Middle frontal gyrus (tissue), 1 donor: ENCODE results near the gene RNF14.

Experiments
- DNase-seq: peaks from one replicate; pipeline ENCODE4 v3.0.0-alpha.2; 2015; ENCODE audit warnings: low spot score; ENCODE audit errors: extremely low spot score

The RNF14 gene

GRCh38 chr5:141978389-141978788 is 9.5 kb downstream of the RNF14 start:
- DNase-seq = no peak

- DNase-seq = no peak
Measured at GRCh38 chr5:141982626-141983025, 13.7 kb downstream of the RNF14 start.

- no peak for DNase-seq
Measured at GRCh38 chr5:141986072-141986471, 17.2 kb downstream of the RNF14 start.

GRCh38 chr5:141989720-141990119 is 20.8 kb downstream of the RNF14 start:
- no peak for DNase-seq

GRCh38 chr5:141992349-141992963 is 23.6 kb downstream of the RNF14 start:
- DNase-seq = peak; percentile 67

- no peak for DNase-seq
Measured at GRCh38 chr5:141994511-141995136, 25.7 kb downstream of the RNF14 start.

GRCh38 chr5:141995656-141996055 is 26.8 kb downstream of the RNF14 start:
- no peak for DNase-seq

GRCh38 chr5:141997358-141997960 is 28.6 kb downstream of the RNF14 start:
- no peak for DNase-seq

- no peak for DNase-seq
Measured at GRCh38 chr5:142000173-142000572, 31.3 kb downstream of the RNF14 start.

- no peak for DNase-seq
Measured at GRCh38 chr5:142000704-142001484, 32.0 kb downstream of the RNF14 start.

GRCh38 chr5:142003266-142003800 is 34.4 kb downstream of the RNF14 start:
- no peak for DNase-seq

- DNase-seq = no peak
Measured at GRCh38 chr5:142006363-142007236, 37.7 kb downstream of the RNF14 start.

- DNase-seq = no peak
Measured at GRCh38 chr5:142007237-142007544, 38.3 kb downstream of the RNF14 start.

GRCh38 chr5:142008813-142009212 is 39.9 kb downstream of the RNF14 start:
- no peak for DNase-seq

- no peak for DNase-seq
Measured at GRCh38 chr5:142009886-142010285, 41.0 kb downstream of the RNF14 start.

- no peak for DNase-seq
Measured at GRCh38 chr5:142011572-142012185, 42.8 kb downstream of the RNF14 start.

GRCh38 chr5:142012186-142012785 is 43.4 kb downstream of the RNF14 start:
- DNase-seq = no peak

GRCh38 chr5:142012792-142013388 is 44.0 kb downstream of the RNF14 start, which contains the start of gene GNPDA1:
GNPDA1 (minus strand) TSS chr5:142013027; CDS start chr5:142012035, 992 bp downstream.
- peak; percentile 61 for DNase-seq

- DNase-seq = no peak
Measured at GRCh38 chr5:142013734-142014521, 45.0 kb downstream of the RNF14 start.
